GM19025 (cell line): ENCODE measurements around the gene FBXO38.
"Not testable (repeated sequence)": the region's sequence is repeated elsewhere in the genome, so short reads cannot be mapped to it uniquely, and the experiment has no call there.

Source experiments
- ATAC-seq: cut with Tn5 transposase; IDR thresholded peaks from one replicate; pipeline ENCODE4 v1.9.1; 2021; ENCODE audit warnings: mild to moderate bottlenecking, low read depth, moderate library complexity; ENCODE audit not compliant: unreplicated experiment

Gene FBXO38

GRCh38 chr5:148467958-148468357, 84.2 kb downstream of the FBXO38 start:
- ATAC-seq, result no peak

GRCh38 chr5:148468746-148469145, 85.0 kb downstream of the FBXO38 start:
- not testable (repeated sequence) for ATAC-seq

- no peak for ATAC-seq
Observed at GRCh38 chr5:148469501-148469935, 85.8 kb downstream of the FBXO38 start.

- no peak for ATAC-seq
Observed at GRCh38 chr5:148471379-148471778, 87.6 kb downstream of the FBXO38 start.

GRCh38 chr5:148474025-148474511, 90.3 kb downstream of the FBXO38 start:
- ATAC-seq, result no peak

- ATAC-seq, result no peak
Observed at GRCh38 chr5:148476302-148476701, 92.5 kb downstream of the FBXO38 start.

GRCh38 chr5:148477429-148477828, 93.7 kb downstream of the FBXO38 start:
- ATAC-seq, result no peak

- ATAC-seq, result no peak
Observed at GRCh38 chr5:148482196-148482595, 98.4 kb downstream of the FBXO38 start.

GRCh38 chr5:148482697-148483462, 99.1 kb downstream of the FBXO38 start:
- peak; percentile 64 for ATAC-seq

- no peak for ATAC-seq
Observed at GRCh38 chr5:148483750-148484149, 100.0 kb downstream of the FBXO38 start.

GRCh38 chr5:148484651-148485050, 100.9 kb downstream of the FBXO38 start:
- no peak for ATAC-seq

GRCh38 chr5:148486456-148486855, 102.7 kb downstream of the FBXO38 start:
- ATAC-seq, result no peak

- no peak for ATAC-seq
Observed at GRCh38 chr5:148488757-148489156, 105.0 kb downstream of the FBXO38 start.

GRCh38 chr5:148491015-148491792, 107.4 kb downstream of the FBXO38 start:
- no peak for ATAC-seq

GRCh38 chr5:148491793-148492184, 108.0 kb downstream of the FBXO38 start:
- no peak for ATAC-seq

GRCh38 chr5:148492351-148492750, 108.6 kb downstream of the FBXO38 start:
- ATAC-seq, result no peak
